KBM-7 (cell line): Measurements from ENCODE around the gene ISG15.

Experiments used
- DNase-seq: peaks from one replicate; pipeline ENCODE4 v3.0.0-alpha.2; 2015
- in situ Hi-C: fragments of 300-500 bp; cut with MboI; formaldehyde crosslinking; loops from 2 replicates; pipeline ENCODE4 v1.14.3; 2020; ENCODE audit warnings: low sequenced_read_pairs, low pct_unique_long_range_greater_than_20kb, mixed read lengths

Gene ISG15

GRCh38 chr1:1013105-1013921, at the start of gene ISG15:
Gene ISG15, plus strand, starts transcription at chr1:1013497. Its CDS starts 77 bp downstream, at chr1:1013574.
- peak; percentile 90 for DNase-seq
- in situ Hi-C loops = no loop called here

GRCh38 chr1:963746-964525, 49.4 kb upstream of the ISG15 start:
- in situ Hi-C loops = no loop called here
- DNase-seq = no peak

- in situ Hi-C loops = no loop called here
- no peak for DNase-seq
These were observed 48.4 kb upstream of the ISG15 start for GRCh38 chr1:964691-965525.

GRCh38 chr1:965526-966134, 47.7 kb upstream of the ISG15 start:
- in situ Hi-C loops = no loop called here
- no peak for DNase-seq

GRCh38 chr1:966135-966703, 47.1 kb upstream of the ISG15 start, which contains the start of gene PLEKHN1:
Gene PLEKHN1, plus strand, starts transcription at chr1:966482. Its CDS starts 50 bp downstream, at chr1:966532.
- no peak for DNase-seq
- in situ Hi-C loops = no loop called here

GRCh38 chr1:966704-967300, 46.5 kb upstream of the ISG15 start:
- in situ Hi-C loops = no loop called here
- peak; percentile 54 for DNase-seq

- in situ Hi-C loops = no loop called here
- DNase-seq = no peak
These were observed 45.6 kb upstream of the ISG15 start for GRCh38 chr1:967466-968343.

GRCh38 chr1:969260-969855, 43.9 kb upstream of the ISG15 start:
- no peak for DNase-seq
- in situ Hi-C loops = no loop called here

GRCh38 chr1:970242-970972, 42.9 kb upstream of the ISG15 start:
- in situ Hi-C loops = no loop called here
- DNase-seq = no peak

GRCh38 chr1:970973-971730, 42.1 kb upstream of the ISG15 start:
- in situ Hi-C loops = no loop called here
- DNase-seq = no peak

- no peak for DNase-seq
- in situ Hi-C loops = no loop called here
These were observed 41.4 kb upstream of the ISG15 start for GRCh38 chr1:971751-972506.

GRCh38 chr1:972726-973458, 40.4 kb upstream of the ISG15 start:
- no peak for DNase-seq

GRCh38 chr1:973459-974292, 39.6 kb upstream of the ISG15 start:
- in situ Hi-C loops = no loop called here

More at GRCh38 chr1:972726-973458, 40.4 kb upstream of the ISG15 start:
- in situ Hi-C loops = no loop called here

GRCh38 chr1:974293-974640, 39.0 kb upstream of the ISG15 start:
- in situ Hi-C loops = no loop called here
- DNase-seq = no peak

More at GRCh38 chr1:973459-974292, 39.6 kb upstream of the ISG15 start:
- no peak for DNase-seq
